LNCAP (cell line): ENCODE data around the gene EPSTI1.

Experiments
- TF ChIP-seq, protein P1 (sequence below): fragments of 450-650 bp; IDR thresholded peaks from 2 replicates; pipeline ENCODE4 v1.5.1; 2017; ENCODE audit warnings: mild to moderate bottlenecking

Gene EPSTI1

DNA sequence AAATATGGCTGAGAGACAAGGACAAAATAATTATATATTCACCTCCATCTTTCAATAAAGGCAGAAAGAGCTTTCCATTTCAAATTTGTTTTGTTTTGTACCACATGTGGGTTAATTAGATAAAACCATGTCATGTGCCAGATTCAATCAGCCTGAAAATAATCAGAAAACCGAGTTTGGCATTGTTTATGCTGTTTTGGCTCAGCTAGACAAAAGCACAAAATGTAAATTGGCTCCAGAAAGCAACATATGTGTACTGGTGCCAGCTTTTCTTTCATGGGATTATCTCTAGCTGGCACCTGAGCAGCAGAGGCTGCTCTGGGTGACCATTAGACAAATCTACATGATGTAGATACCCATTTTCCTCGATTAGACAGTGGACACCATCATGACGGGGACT is 22.1 kb upstream of the EPSTI1 start:
- TF ChIP-seq, protein P1, sequence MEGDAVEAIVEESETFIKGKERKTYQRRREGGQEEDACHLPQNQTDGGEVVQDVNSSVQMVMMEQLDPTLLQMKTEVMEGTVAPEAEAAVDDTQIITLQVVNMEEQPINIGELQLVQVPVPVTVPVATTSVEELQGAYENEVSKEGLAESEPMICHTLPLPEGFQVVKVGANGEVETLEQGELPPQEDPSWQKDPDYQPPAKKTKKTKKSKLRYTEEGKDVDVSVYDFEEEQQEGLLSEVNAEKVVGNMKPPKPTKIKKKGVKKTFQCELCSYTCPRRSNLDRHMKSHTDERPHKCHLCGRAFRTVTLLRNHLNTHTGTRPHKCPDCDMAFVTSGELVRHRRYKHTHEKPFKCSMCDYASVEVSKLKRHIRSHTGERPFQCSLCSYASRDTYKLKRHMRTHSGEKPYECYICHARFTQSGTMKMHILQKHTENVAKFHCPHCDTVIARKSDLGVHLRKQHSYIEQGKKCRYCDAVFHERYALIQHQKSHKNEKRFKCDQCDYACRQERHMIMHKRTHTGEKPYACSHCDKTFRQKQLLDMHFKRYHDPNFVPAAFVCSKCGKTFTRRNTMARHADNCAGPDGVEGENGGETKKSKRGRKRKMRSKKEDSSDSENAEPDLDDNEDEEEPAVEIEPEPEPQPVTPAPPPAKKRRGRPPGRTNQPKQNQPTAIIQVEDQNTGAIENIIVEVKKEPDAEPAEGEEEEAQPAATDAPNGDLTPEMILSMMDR, result no peak

DNA sequence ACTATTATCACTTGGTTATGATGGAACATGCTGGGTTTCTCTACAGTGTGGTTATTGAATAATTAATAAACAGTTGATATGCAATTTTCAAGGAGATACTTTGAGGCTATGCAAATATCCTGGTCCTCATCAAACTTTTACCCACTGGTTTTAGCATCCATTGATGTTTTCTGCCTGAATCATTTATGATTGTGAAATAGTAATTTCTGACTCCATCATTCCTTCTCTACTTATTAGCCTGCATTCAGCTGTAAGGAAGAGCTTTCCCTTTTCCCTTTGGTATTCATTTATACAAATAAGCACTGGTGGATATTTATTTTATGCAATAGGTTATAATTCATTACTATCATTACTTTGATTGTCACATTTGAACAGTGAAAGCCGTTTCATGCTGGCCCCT is 17.5 kb upstream of the EPSTI1 start:
- TF ChIP-seq, protein P1, result no peak

DNA sequence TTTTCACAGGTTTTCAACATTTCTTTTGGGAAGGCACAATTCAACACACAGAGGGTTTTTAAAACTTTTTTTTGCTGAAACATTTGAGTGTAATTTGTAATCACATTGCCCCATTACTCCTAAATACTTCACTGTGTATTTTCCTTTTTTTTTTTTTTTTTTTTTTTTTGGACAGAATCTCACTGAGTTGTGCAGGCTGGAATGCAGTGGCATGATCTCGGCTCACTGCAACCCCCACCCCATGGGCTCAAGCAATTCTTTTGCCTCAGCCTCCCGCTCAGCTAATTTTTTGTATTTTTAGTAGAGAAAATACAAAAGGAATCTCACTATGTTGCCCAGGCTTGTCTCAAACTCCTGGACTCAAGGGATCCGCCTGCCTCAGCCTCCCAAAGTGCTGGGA is 16.6 kb upstream of the EPSTI1 start:
- TF ChIP-seq, protein P1, result no peak

DNA sequence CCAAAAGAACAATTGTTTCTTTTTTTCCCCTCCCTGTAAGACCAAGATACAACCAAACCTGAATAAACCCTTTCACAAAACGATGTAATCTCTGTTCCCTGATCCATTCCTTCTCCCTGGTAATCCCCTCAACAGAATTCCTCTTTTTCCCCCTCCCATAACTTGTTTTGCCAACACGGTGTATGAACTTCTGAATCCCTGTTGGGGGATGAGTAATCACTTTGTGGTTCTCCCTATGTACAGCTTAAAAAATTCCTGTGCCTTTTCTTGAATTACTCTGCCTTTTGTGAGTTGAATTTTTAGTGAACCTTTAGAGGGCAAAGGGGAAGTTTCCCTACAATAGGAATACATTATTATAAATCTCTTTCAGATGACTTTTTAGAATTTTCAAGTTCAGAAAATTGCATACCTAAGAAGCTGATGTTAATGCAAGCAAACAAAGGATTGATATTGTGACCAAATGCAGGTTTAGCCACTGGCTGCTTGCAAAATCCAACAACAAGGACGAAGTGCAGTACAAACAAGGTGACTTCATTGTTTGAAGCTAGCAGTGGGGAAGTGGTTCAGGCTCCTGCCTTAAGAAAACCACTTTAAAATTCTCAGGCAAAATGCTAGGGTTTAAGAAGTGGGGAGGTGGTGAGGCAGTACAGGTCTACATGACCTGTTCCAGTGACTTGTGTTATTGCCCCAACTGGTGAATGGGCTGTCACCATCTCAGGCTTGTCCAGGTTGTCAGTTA is 15.0 kb upstream of the EPSTI1 start:
- TF ChIP-seq, protein P1, result no peak

DNA sequence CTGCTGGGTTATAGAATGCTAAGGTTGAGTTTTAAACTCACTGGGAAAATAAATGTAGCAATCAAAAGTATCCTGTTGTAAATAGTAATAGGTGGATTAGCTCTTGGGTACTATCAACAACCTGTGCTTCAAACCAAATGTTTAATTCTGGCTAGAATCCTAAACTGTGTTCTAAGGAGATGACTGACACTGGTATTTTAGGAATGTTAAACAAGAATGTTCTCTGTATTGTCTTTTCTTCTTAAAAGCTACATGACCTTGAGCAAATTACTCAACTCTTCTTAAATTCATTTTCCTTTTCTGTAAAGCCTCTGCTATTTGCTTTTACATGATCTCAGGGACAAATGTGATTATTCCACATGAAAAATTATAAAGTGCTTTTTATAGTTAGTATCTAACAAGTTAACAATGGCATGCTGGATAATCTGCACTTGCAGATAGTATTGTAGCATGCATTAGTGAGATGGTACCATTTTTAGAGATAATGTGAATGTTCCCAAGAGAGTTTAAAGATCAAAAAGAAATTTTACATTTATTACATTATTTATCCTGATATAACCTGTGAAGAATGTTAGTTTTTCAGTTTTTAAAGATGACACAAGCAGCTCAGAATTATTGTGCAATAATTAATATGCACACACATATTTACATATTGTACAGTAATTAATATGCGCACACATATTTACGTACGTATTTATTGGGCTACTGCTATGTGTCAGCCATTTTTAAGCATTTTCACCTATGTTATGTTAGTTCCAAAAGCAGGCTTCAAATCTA is 13.6 kb upstream of the EPSTI1 start:
- TF ChIP-seq, protein P1, result no peak

DNA sequence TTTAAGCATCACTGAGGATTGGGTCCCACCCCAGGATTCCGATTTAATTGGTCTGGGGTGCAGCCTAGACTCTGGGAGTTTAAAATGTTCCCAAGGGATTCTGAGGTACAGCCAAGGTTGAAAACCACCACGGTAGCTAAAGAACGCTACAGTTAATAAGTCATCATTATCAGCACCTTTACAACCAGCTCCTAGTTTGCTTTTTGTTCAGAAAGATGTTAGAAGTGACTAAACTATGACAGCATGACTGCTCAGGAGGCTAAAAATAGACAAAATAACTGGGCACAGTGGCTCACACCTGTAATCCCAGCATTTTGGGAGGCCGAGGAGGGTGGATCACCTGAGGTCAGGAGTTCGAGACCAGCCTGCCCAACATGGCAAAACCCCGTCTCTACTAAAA is 11.7 kb upstream of the EPSTI1 start:
- TF ChIP-seq, protein P1, result no peak

DNA sequence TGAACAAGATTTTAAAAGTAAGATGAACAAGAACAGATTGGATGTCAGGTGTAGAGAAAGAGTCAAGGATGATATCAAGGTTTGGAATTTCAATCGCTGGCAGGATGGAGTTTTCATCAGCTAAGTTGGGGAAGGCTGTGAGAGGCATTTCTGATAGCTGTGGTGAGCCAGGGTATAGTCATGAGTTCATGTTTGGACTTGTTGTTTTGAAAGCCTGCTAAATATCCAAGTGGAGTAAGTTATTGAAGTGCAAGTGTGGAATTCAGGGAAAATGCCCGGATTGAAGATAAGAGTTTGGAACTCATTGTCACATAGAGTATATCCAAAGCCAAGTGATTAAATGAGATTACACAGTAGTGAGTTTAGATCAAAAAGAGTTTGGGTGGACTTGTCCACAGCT is 11.0 kb upstream of the EPSTI1 start:
- TF ChIP-seq, protein P1, result no peak
